K562 (cell line): Measurements from ENCODE around the gene FAM171A1. TPM values are rescaled to one million over a fixed set of nuclear protein-coding genes. Genes with fewer than 3 reads are reported as not detected.

ENCODE experiments used
- BRF1 ChIP-seq: IDR thresholded peaks from 3 replicates; pipeline ENCODE4 v1.6.1; 2011; ENCODE audit warnings: borderline replicate concordance, mild to moderate bottlenecking; ENCODE audit not compliant: insufficient read length; ENCODE audit errors: extremely low read depth
- CREB1 ChIP-seq, 2 experiments: sonication (generic) in 1 of 2; formaldehyde crosslinking in 1 of 2; IDR thresholded peaks; 2 replicates each; pipeline versions ENCODE4 v1.6.1 to v1.8.0; 2012 to 2022; ENCODE audit warnings: inconsistent platforms in 1 of 2, mild to moderate bottlenecking in 1 of 2, missing genetic modification reagents in 1 of 2, moderate library complexity in 1 of 2
- CREB3 ChIP-seq: fragments of 450-650 bp; conservative IDR thresholded peaks from 2 replicates; pipeline ENCODE4 v1.6.1; 2016; ENCODE audit warnings: missing genetic modification characterization, low read depth, mild to moderate bottlenecking, missing compliant biosample characterization, moderate library complexity
- CREM ChIP-seq: IDR thresholded peaks from 2 replicates; pipeline ENCODE4 v1.6.1; 2014; ENCODE audit warnings: antibody characterized with exemption, low read depth
- FOXP4 ChIP-seq: sonication (generic); formaldehyde crosslinking; IDR thresholded peaks from 2 replicates; pipeline ENCODE4 v1.8.0; 2022; ENCODE audit warnings: mild to moderate bottlenecking, missing genetic modification reagents, borderline replicate concordance
- HDAC2 ChIP-seq: fragments of 450-650 bp; IDR thresholded peaks from 2 replicates; pipeline ENCODE4 v1.6.1; 2016; ENCODE audit warnings: mild to moderate bottlenecking
- MAZ ChIP-seq, 2 experiments: fragments of 450-650 bp in 1 of 2; sonication (generic) in 1 of 2; formaldehyde crosslinking; IDR thresholded peaks in 1 of 2; conservative IDR thresholded peaks in 1 of 2; 2 replicates each; pipeline versions ENCODE4 v1.4.0 to v1.5.0; 2020; ENCODE audit warnings: mild to moderate bottlenecking in 1 of 2, missing genetic modification reagents in 1 of 2
- NCOA1 ChIP-seq: fragments of 450-650 bp; IDR thresholded peaks from 2 replicates; pipeline ENCODE4 v1.6.1; 2016; ENCODE audit warnings: low read depth
- NR3C1 ChIP-seq: sonication (generic); formaldehyde crosslinking; IDR thresholded peaks from 2 replicates; pipeline ENCODE4 v1.8.1; 2022; ENCODE audit warnings: missing genetic modification reagents
- PPARD ChIP-seq: fragments of 250-450 bp; sonication (Bioruptor Pico); IDR thresholded peaks from 2 replicates; pipeline ENCODE4 v1.8.0; 2022; ENCODE audit warnings: inconsistent platforms, mild to moderate bottlenecking, moderate library complexity
- REST ChIP-seq, 2 experiments: fragments of 450-650 bp; formaldehyde crosslinking in 1 of 2; IDR thresholded peaks; 2 replicates each; pipeline versions ENCODE4 v1.4.0 to v1.6.1; 2014 to 2020; ENCODE audit warnings: mild to moderate bottlenecking in 2 of 2, borderline replicate concordance in 1 of 2, low read depth in 1 of 2
- TCF3 ChIP-seq: sonication (generic); formaldehyde crosslinking; IDR thresholded peaks from 2 replicates; pipeline ENCODE4 v1.4.0; 2020; ENCODE audit warnings: mild to moderate bottlenecking, missing genetic modification reagents
- THAP12 ChIP-seq: fragments of 250-450 bp; sonication (Bioruptor Pico); IDR thresholded peaks from 2 replicates; pipeline ENCODE4 v1.9.0; 2021; ENCODE audit warnings: mild to moderate bottlenecking, inconsistent platforms
- polyA plus RNA-seq, 8 experiments: library from polyadenylated mRNA; depleted of rRNA in 4 of 8; stranded (reverse) in 5 of 8; unstranded in 3 of 8; fragments of >200 nt; fragmentation: Nextera tagmentation in 2 of 8; fragmentation: Illumina TruSeq in 1 of 8; extraction: Ambion mirVana in 2 of 8; extraction: Trizol in 1 of 8; gene quantifications; 2 replicates each; pipeline versions ENCODE4 v1.2.1 to v1.2.3, GENCODE V29; 2011 to 2014; ENCODE audit warnings: inconsistent platforms in 1 of 8, missing spikeins in 1 of 8
- total RNA-seq, 7 experiments: library from RNA; depleted of rRNA in 6 of 7; stranded (reverse); fragments of >200 nt in 6 of 7; fragmentation: Illumina TruSeq in 2 of 7; extraction: Trizol in 2 of 7; gene quantifications; 2 replicates each; pipeline versions ENCODE4 v1.2.1 to v1.2.3, GENCODE V29; 2011 to 2021; ENCODE audit warnings: low replicate concordance in 1 of 7

Gene FAM171A1
- total and polyA plus RNA-seq, 9 of the 15 experiments (the other 6 are each of a cell fraction or from before 2014, with no cell fraction given): 0.51 to 8.2 (median 4.8) TPM

- no peak for TF ChIP-seq BRF1
- TF ChIP-seq CREB3 (tag): peak; percentile 53; the same call in 1 of the 2 replicates
- TF ChIP-seq PPARD (CRISPR knock-in tag): no peak
- TF ChIP-seq REST (IDR thresholded peaks at IDR 0.05; ENCODE audit: borderline replicate concordance): 0 out of 2 replicates have a peak, but pooled peaks have one; percentile 2
- no peak for TF ChIP-seq REST (CRISPR knock-in tag; IDR thresholded peaks at IDR 0.05; ENCODE audit: low read depth)
- 0 out of 2 replicates have a peak, but pooled peaks have one; percentile 53 for TF ChIP-seq FOXP4 (CRISPR knock-in tag)
- peak; percentile 15; the same call in 1 of the 2 replicates for TF ChIP-seq CREB1 (IDR thresholded peaks at IDR 0.05)
- peak; percentile 47; the same call in 1 of the 2 replicates for TF ChIP-seq CREB1 (CRISPR knock-in tag; IDR thresholded peaks at IDR 0.05)
- peak; percentile 51; the same call in 1 of the 2 replicates for TF ChIP-seq NCOA1
- peak; percentile 54; the same call in 1 of the 2 replicates for TF ChIP-seq HDAC2
- no peak for TF ChIP-seq THAP12
- peak; percentile 79 for TF ChIP-seq CREM
- TF ChIP-seq TCF3 (CRISPR knock-in tag): peak; percentile 87
- TF ChIP-seq NR3C1: no peak
- TF ChIP-seq MAZ (CRISPR knock-in tag; conservative IDR thresholded peaks at IDR 0.05 in 1 of 2, IDR thresholded peaks at IDR 0.05 in 1 of 2): peak in 1 of 2 experiments; percentile 42; a peak in 1 of 4 replicates
Measured at GRCh38 chr10:15313843-15314242, 57.2 kb downstream of the FAM171A1 start (continued).
